Muscle of arm (tissue), 12 donors: ENCODE results near the gene MMP23B. TPM values are rescaled to one million over a fixed set of nuclear protein-coding genes. Genes with fewer than 3 reads are reported as not detected.

Source experiments
- polyA plus RNA-seq, 12 donors: library from polyadenylated mRNA; unstranded; fragments of 120-200 nt; gene quantifications; one replicate each; pipeline ENCODE4 v1.2.1, GENCODE V29; 2013; ENCODE audit not compliant: insufficient read length in 12 of 12

The MMP23B gene
- polyA plus RNA-seq, 12 donors: 19.0 to 63.0 (median 25.5) TPM; not detected in 1

Other genes starting within 250 kb of the MMP23B start
- gene CCNL2, start 232.8 kb upstream of the MMP23B start, polyA plus RNA-seq: 100 to 1,000 TPM in 11 of 12 donors, not detected in 1; 116 to 262 (median 151) TPM
- 100 to 1,000 TPM in 9 of 12 donors, 10 to 100 TPM in 2, not detected in 1; 96.9 to 118 (median 106) TPM for gene MRPL20, start 224.9 kb upstream of the MMP23B start, polyA plus RNA-seq
- 10 to 100 TPM in 10 of 12 donors, 1 to 10 TPM in 1, not detected in 1; 9.0 to 27.8 (median 13.8) TPM for gene ANKRD65, start 210.9 kb upstream of the MMP23B start, polyA plus RNA-seq
- 100 to 1,000 TPM in 1 of 12 donors, 10 to 100 TPM in 11; 37.0 to 205 (median 46.0) TPM for gene VWA1, start 196.5 kb upstream of the MMP23B start, polyA plus RNA-seq
- 1 to 10 TPM in 1 of 12 donors, under 1 TPM in 9, not detected in 2; 0.33 to 2.8 (median 0.64) TPM for gene ATAD3C, start 182.5 kb upstream of the MMP23B start, polyA plus RNA-seq
- 10 to 100 TPM in 7 of 12 donors, 1 to 10 TPM in 4, not detected in 1; 5.7 to 50.0 (median 10.4) TPM for gene ATAD3B, start 160.4 kb upstream of the MMP23B start, polyA plus RNA-seq
- 10 to 100 TPM in 10 of 12 donors, 1 to 10 TPM in 1, not detected in 1; 8.6 to 27.8 (median 13.4) TPM for gene ATAD3A, start 120.0 kb upstream of the MMP23B start, polyA plus RNA-seq
- gene TMEM240, start 91.5 kb upstream of the MMP23B start, polyA plus RNA-seq: 1 to 10 TPM in 10 of 12 donors, not detected in 2; 1.9 to 6.5 (median 3.5) TPM
- 10 to 100 TPM in 11 of 12 donors, not detected in 1; 61.6 to 98.6 (median 86.4) TPM for gene SSU72, start 57.3 kb upstream of the MMP23B start, polyA plus RNA-seq
- gene FNDC10, start 32.0 kb upstream of the MMP23B start, polyA plus RNA-seq: 10 to 100 TPM in 1 of 12 donors, 1 to 10 TPM in 8, under 1 TPM in 2, not detected in 1; 0.88 to 10.3 (median 2.1) TPM
- 100 to 1,000 TPM in 1 of 12 donors, 10 to 100 TPM in 10, not detected in 1; 34.1 to 109 (median 52.5) TPM for gene MIB2, start 16.7 kb upstream of the MMP23B start, polyA plus RNA-seq
- 10 to 100 TPM in 11 of 12 donors, not detected in 1; 28.3 to 46.3 (median 31.2) TPM for gene CDK11B, start 26.8 kb downstream of the MMP23B start, polyA plus RNA-seq
- 10 to 100 TPM in 11 of 12 donors, not detected in 1; 31.9 to 69.2 (median 40.9) TPM for gene SLC35E2B, start 60.6 kb downstream of the MMP23B start, polyA plus RNA-seq
- 10 to 100 TPM in 11 of 12 donors, not detected in 1; 14.3 to 49.2 (median 21.1) TPM for gene CDK11A, start 92.2 kb downstream of the MMP23B start, polyA plus RNA-seq
- gene NADK, start 146.3 kb downstream of the MMP23B start, polyA plus RNA-seq: 10 to 100 TPM in 11 of 12 donors, not detected in 1; 22.7 to 55.6 (median 30.3) TPM